Measurements from ENCODE around the gene SH2D3C. TPM values are rescaled to one million over a fixed set of nuclear protein-coding genes. Genes with fewer than 3 reads are reported as not detected.

The SH2D3C gene
- total and polyA plus RNA-seq, 10 of the 15 experiments (the other 5 are each of a cell fraction or from before 2014, with no cell fraction given) = 1.2 to 23.5 (median 16.2) TPM

DNA sequence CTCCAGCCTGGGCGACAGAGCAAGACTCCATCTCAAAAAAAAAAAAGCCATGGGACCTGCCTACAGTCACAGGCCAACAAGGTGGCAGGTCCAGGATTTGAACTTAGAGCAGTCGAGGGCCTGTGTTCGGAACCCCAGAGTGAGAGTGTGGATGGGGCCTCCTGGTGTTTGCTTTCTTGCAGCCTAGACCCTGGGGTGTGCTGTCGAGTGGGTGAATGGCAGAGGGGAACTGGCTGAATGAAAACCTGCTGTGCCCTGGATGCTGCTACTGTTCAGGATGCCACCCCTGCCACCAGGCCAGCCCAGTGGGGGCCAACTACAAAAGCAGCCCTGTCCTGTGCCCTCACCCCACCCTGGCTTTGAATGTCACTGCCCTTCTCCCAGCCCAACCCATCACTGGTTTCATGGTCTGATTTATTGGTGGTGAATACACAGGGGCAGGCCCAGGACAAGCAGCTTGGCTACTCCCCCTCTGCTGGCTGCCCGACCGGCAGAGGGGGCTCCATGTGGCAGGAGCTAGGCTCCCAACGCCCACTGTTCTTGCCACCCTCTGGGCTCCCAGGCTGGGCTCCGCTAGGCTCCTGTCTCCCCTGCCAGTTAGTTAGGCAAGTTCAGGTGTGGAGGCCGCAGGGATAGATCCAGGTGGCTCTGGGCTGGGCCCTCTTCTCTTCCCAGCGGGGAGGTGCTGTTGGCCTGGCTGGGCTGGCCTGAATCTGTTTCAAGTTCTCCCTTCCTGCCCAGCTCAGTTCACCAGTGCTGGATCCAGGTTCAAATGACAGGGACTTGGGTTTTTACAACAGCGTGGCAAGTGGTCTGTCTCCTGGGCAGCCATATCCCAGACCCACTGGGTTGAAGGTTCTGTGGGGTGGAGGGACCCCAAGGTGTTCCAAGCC lies 36.4 kb upstream of the SH2D3C start:
- no peak overlapping the region for H3K9ac ChIP-seq (ENCODE audit: control insufficient read depth, insufficient read depth, low read length)
- no peaks in the 10 kb centered on the region for H3K9me3 ChIP-seq (replicated peaks; ENCODE audit: control insufficient read depth, insufficient read depth, low read length)
- ChIA-PET POLR2A (interaction anchor here (0.6 kb wide), 1 partner anchor 74 kb away, joined by 5 read pairs; no protein-coding TSS in a partner anchor), RAD21 (ENCODE audit: unreplicated experiment) (no interaction called here), CTCF (interaction anchor here (0.6 kb wide), 1 partner anchor 38 kb away, joined by 3 read pairs; no protein-coding TSS in a partner anchor), SMC1A (ENCODE audit: uncharacterized antibody, unreplicated experiment) (no interaction called here)
- intact Hi-C loops (cut with micrococcal nuclease; ENCODE audit: unreplicated experiment) (no loop called here), in situ Hi-C loops (cut with MboI) (no loop called here)
- no peak overlapping the region for H3K27ac ChIP-seq (ENCODE audit: control insufficient read depth, insufficient read depth)
- H3K79me2 ChIP-seq (ENCODE audit: control insufficient read depth, insufficient read depth, low read length) = no peaks in the 10 kb centered on the region
- no peak for DNase-seq (ENCODE audit: low read depth, low spot score)
- H3K4me1 ChIP-seq (ENCODE audit: control insufficient read depth, insufficient read depth, low read length) = no peaks in the 10 kb centered on the region
- no peaks in the 10 kb centered on the region for H3K27me3 ChIP-seq (replicated peaks in 1 of 2; ENCODE audit: control insufficient read depth in 2 of 2, insufficient read depth in 2 of 2, low read length in 1 of 2)
- BruUV-seq (replicated peaks) = TSS peak; percentile 35
- H4K20me1 ChIP-seq (ENCODE audit: control insufficient read depth, insufficient read depth) = no peaks in the 10 kb centered on the region; the same call in 1 of the 2 replicates
- WGBS (ENCODE audit: insufficient coverage, insufficient replicate concordance, low lambda C conversion rate, missing lambda C conversion rate) = 84% methylated on average over 11 of the region's 11 CpGs
- no peak for FAIRE-seq
- no peak overlapping the region for H2AFZ ChIP-seq (ENCODE audit: control insufficient read depth, low read depth, low read length)
- H3K4me2 ChIP-seq (ENCODE audit: control insufficient read depth, insufficient read depth) = no peak overlapping the region
- no peak overlapping the region for H3K4me3 ChIP-seq
- no peak for ATAC-seq
- H3K36me3 ChIP-seq (ENCODE audit: control insufficient read depth in 2 of 2, insufficient read depth in 2 of 2, low read length in 1 of 2) = peaks cover 0 to 22% of the 10 kb centered on the region in 2 experiments; a peak in 3 of 4 replicates
- TF ChIP-seq, protein P1, sequence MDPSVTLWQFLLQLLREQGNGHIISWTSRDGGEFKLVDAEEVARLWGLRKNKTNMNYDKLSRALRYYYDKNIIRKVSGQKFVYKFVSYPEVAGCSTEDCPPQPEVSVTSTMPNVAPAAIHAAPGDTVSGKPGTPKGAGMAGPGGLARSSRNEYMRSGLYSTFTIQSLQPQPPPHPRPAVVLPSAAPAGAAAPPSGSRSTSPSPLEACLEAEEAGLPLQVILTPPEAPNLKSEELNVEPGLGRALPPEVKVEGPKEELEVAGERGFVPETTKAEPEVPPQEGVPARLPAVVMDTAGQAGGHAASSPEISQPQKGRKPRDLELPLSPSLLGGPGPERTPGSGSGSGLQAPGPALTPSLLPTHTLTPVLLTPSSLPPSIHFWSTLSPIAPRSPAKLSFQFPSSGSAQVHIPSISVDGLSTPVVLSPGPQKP (IDR thresholded peaks at IDR 0.05; ENCODE audit: low read depth, low read length) = no peak
- TF ChIP-seq, protein P2, sequence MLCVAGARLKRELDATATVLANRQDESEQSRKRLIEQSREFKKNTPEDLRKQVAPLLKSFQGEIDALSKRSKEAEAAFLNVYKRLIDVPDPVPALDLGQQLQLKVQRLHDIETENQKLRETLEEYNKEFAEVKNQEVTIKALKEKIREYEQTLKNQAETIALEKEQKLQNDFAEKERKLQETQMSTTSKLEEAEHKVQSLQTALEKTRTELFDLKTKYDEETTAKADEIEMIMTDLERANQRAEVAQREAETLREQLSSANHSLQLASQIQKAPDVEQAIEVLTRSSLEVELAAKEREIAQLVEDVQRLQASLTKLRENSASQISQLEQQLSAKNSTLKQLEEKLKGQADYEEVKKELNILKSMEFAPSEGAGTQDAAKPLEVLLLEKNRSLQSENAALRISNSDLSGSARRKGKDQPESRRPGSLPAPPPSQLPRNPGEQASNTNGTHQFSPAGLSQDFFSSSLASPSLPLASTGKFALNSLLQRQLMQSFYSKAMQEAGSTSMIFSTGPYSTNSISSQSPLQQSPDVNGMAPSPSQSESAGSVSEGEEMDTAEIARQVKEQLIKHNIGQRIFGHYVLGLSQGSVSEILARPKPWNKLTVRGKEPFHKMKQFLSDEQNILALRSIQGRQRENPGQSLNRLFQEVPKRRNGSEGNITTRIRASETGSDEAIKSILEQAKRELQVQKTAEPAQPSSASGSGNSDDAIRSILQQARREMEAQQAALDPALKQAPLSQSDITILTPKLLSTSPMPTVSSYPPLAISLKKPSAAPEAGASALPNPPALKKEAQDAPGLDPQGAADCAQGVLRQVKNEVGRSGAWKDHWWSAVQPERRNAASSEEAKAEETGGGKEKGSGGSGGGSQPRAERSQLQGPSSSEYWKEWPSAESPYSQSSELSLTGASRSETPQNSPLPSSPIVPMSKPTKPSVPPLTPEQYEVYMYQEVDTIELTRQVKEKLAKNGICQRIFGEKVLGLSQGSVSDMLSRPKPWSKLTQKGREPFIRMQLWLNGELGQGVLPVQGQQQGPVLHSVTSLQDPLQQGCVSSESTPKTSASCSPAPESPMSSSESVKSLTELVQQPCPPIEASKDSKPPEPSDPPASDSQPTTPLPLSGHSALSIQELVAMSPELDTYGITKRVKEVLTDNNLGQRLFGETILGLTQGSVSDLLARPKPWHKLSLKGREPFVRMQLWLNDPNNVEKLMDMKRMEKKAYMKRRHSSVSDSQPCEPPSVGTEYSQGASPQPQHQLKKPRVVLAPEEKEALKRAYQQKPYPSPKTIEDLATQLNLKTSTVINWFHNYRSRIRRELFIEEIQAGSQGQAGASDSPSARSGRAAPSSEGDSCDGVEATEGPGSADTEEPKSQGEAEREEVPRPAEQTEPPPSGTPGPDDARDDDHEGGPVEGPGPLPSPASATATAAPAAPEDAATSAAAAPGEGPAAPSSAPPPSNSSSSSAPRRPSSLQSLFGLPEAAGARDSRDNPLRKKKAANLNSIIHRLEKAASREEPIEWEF (IDR thresholded peaks at IDR 0.05; ENCODE audit: insufficient replicate concordance, low read depth, low read length) = no peak
- TF ChIP-seq BCL11A (IDR thresholded peaks at IDR 0.05; ENCODE audit: low read depth, low read length) = no peak
- no peak for TF ChIP-seq IRF4 (IDR thresholded peaks at IDR 0.05; ENCODE audit: low read depth, low read length)
- TF ChIP-seq ATF7 (IDR thresholded peaks at IDR 0.05; ENCODE audit: low read depth) = no peak
- no peak for TF ChIP-seq ZNF384 (IDR thresholded peaks at IDR 0.05; ENCODE audit: borderline replicate concordance, low read depth, low read length)
- TF ChIP-seq LARP7 (IDR thresholded peaks at IDR 0.05) = no peak
- TF ChIP-seq FOXM1 (IDR thresholded peaks at IDR 0.05; ENCODE audit: low read depth, low read length) = no peak
- TF ChIP-seq, protein P3, sequence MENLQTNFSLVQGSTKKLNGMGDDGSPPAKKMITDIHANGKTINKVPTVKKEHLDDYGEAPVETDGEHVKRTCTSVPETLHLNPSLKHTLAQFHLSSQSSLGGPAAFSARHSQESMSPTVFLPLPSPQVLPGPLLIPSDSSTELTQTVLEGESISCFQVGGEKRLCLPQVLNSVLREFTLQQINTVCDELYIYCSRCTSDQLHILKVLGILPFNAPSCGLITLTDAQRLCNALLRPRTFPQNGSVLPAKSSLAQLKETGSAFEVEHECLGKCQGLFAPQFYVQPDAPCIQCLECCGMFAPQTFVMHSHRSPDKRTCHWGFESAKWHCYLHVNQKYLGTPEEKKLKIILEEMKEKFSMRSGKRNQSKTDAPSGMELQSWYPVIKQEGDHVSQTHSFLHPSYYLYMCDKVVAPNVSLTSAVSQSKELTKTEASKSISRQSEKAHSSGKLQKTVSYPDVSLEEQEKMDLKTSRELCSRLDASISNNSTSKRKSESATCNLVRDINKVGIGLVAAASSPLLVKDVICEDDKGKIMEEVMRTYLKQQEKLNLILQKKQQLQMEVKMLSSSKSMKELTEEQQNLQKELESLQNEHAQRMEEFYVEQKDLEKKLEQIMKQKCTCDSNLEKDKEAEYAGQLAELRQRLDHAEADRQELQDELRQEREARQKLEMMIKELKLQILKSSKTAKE (IDR thresholded peaks at IDR 0.05; ENCODE audit: low read depth, poor library complexity, severe bottlenecking) = no peak
- no peak for TF ChIP-seq SMC3 (IDR thresholded peaks at IDR 0.05; ENCODE audit: borderline replicate concordance, low read length)
- TF ChIP-seq, protein P4, sequence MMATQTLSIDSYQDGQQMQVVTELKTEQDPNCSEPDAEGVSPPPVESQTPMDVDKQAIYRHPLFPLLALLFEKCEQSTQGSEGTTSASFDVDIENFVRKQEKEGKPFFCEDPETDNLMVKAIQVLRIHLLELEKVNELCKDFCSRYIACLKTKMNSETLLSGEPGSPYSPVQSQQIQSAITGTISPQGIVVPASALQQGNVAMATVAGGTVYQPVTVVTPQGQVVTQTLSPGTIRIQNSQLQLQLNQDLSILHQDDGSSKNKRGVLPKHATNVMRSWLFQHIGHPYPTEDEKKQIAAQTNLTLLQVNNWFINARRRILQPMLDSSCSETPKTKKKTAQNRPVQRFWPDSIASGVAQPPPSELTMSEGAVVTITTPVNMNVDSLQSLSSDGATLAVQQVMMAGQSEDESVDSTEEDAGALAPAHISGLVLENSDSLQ (IDR thresholded peaks at IDR 0.05) = no peak
- no peak for TF ChIP-seq RUNX3 (IDR thresholded peaks at IDR 0.05; ENCODE audit: low read length)
- no peak for TF ChIP-seq SREBF2 (IDR thresholded peaks at IDR 0.05; ENCODE audit: low read length)
- TF ChIP-seq SUPT20H (IDR thresholded peaks at IDR 0.05; ENCODE audit: borderline replicate concordance, control insufficient read depth, low read depth, low read length) = no peak

All from GM12878 (cell line).